Lower leg skin (tissue), 3 donors: ENCODE results near the gene SH3RF2.

Experiments used
- CTCF ChIP-seq, 3 donors: fragments of 450-650 bp; IDR thresholded peaks; one replicate each; pipeline ENCODE4 v1.5.1; 2016; ENCODE audit warnings: antibody characterized with exemption in 3 of 3, mild to moderate bottlenecking in 3 of 3, moderate library complexity in 2 of 3
- POLR2A ChIP-seq, 2 donors: fragments of 450-650 bp; IDR thresholded peaks; one replicate each; pipeline ENCODE4 v1.6.1; 2016 to 2017; ENCODE audit warnings: antibody characterized with exemption in 2 of 2, mild to moderate bottlenecking in 1 of 2, moderate library complexity in 1 of 2

- TF ChIP-seq CTCF (IDR thresholded peaks at IDR 0.05) (no peak), POLR2A (IDR thresholded peaks at IDR 0.05) (no peak)
Observed at GRCh38 chr5:146025681-146026080, 89.3 kb downstream of the SH3RF2 start.
